ENCODE measurements around the gene TMEM14A.
"Not testable (repeated sequence)": the region's sequence is repeated elsewhere in the genome, so short reads cannot be mapped to it uniquely, and the experiment has no call there.

The TMEM14A gene, protein sequence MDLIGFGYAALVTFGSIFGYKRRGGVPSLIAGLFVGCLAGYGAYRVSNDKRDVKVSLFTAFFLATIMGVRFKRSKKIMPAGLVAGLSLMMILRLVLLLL

DNA sequence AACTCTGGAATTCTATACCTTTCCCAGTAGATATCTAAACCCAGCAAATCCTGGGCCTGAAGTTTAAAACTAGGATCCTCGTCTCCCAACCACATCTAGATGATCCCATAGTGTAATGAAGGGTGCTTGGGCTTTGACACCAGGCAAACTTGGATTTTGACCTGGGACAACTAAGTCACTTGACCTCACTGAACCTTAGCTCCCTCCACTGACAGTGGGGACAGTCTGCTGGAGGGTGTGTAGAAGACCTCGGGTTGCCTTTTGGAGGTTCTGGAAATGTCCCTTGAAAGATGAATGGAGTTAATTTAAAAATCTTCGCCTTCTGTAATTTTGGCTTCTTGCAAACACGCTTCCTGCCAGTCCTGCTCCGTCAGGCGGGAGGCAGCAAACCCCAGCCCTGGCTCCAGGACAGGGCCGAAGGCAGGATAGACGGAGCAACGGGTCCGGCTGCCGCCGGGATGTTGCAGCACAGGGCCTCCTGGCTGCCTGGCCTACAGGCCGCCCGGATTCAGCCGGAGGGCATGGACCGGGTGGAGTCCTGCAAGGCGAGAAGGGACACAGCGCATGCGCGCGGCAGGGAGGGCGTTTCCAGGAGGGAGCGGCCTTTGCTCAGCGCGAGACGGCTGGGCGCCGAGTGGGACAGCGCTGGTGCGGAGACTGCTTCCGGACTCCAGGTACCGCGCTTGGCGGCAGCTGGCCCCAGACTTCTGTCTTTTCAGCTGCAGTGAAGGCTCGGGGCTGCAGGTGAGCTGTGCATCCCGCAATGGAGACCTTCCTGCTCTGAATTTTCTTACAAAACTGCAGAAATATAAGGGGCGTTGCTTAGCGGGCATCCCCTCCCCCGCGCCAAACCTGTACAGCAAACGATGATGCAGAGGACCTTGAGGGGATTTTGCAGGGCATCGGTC is at the start of gene TMEM14A:
Gene TMEM14A (plus strand): TSS at position 612 of the 908 bp plus-strand sequence. CDS start 5,990 bp downstream, outside the sequence.
- DNase-seq, result peak; percentile 92

DNA sequence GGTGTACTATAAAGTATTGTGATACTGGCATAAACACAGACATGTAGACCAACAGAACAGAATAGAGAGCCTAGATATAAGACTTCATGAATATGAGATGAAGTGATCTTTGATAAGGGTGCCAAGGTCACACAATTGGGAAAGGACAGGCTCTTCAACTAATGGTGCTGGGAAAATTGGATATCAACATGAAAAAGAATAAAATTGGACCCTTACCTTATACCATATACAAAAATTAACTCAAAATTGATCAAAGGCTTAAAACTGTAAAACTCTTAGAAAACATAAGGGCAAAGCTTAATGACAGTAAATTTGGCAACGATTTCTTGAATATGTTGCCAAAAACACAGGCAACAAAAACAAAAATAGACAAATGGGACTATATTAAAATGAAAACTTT is 49.3 kb upstream of the TMEM14A start:
- DNase-seq, result no peak

DNA sequence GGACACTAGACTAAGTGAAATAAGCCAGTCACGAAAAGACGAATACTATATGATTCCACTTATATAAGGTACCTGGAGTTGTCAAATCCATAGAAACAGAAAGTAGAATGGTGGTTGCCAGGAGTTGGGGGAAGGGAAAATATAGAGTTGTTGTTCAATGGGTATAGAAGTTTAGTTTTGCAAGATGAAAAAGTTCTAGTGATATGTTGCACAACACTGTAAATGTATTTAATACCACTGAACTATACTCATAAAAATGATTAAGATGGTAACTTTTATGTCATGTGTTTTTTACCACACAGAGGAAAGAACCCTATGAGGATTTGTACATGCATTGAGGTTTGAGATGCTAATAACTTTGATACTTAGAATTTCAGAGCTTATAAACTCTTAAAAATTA is 48.1 kb upstream of the TMEM14A start:
- no peak for DNase-seq

DNA sequence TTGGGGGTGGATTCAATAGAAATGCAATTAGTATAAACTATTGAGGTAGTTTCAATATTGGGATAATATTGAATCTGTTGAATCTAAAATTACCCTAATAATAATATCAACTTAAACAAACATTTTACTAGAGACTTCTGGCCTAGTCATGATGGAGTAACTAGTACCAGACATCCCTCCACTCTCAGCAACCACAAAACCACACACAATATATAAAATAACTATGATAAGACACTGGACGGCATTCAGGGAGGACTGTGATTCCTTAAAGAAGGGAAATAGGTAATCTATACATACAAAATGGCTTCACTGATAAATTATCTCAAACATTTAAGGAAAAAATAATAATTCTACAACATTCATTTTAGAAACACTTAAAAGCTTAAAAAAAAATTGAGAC is 38.9 kb upstream of the TMEM14A start:
- no peak for DNase-seq

DNA sequence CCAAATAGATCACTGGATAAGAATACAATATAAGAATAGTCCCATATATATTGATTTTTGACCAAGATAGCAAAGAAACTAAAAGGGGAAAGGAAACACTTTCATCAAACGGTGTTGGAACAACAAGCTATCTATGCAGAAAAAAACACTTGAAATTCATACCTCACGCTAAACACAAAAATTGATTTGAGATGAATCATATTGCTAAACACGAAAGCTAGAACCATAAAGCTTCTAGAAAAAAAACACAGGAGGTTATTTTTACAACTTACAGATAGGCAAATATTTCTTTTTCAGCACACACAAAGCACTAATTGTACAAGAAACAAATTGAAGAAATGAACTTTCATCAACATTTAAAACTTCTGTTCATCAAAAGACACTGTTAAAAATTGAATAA is 36.7 kb upstream of the TMEM14A start:
- no peak for DNase-seq

DNA sequence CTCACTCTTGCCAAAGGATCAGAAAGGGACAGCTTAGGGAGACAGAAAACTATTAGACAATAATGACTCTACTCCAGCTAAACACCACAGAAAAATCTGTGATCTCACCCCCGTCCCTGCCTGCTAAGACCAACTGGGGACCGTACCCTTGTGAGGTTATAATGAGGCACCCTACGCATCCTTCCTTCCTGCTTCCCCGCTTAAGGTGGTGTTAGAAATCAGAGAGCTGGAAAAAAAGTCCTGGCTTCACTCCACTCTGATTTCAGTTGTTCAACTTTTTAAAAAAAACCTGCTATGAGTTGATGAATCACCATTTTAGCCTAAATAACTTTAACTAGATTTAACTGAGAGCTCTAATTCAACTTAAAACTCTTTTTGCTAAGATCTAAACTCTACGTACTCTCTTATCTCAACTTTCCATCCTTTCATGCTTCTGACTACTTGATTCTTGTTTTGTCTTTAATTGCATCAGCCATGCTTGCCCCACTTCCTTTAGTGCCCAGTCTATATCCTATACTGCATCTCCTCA is 35.8 kb upstream of the TMEM14A start:
- DNase-seq, result no peak

DNA sequence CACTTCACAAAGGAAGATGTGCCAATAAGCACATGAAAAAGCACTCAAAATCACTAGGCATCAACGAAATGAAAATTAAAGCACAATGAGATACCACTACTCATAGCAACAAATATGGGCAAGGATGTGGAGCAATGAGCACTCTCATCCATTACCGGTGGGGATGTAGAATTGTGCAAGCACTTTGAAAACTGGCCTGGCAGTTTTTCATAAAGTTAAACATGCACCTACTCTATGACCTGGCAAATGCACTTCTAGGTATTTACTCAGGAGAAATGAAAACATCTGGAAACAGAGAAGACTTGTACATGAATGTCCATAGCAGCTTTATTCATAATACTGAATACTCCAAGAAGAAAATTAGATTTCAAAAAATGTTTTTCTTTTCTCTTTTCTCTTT is 34.1 kb upstream of the TMEM14A start:
- no peak for DNase-seq

DNA sequence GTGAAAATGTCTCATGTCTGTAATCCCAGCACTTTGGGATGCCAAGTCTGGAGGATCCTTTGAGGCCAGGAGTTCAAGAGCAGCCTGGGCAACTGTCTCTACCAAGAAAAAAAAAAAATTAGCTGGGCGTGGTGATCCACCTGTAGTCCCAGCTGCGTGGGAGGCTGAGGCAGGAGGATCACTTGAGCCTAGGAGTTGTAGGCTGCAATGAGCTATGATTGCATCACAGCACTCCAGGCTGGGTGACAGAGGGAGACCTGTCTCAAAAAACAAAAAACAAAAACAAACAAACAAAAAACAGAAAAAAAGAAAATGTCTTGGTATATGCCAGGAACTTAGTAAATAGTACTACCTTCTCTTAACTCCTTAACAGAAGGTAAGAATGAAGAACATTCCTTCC is 31.4 kb upstream of the TMEM14A start:
- no peak for DNase-seq

DNA sequence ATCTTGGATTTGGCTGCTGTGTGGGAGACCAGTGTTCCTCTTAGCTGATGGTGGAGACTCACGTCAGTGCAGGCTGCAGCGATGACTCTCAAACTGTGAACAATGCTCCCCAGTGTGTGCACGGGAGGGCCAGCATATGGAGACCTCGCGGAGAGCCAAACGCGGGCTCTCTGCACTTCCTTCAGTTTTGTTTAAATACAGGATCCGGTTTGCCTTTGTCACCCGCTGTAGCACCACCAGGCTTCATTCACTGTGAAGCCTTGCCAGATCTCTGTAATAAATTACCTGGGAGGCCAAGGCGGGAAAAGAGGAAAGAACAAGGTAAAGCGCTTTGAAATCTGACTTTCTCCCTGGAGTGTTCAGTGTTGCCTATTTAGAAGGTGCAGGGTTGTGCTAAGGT is 30.7 kb upstream of the TMEM14A start:
- no peak for DNase-seq

DNA sequence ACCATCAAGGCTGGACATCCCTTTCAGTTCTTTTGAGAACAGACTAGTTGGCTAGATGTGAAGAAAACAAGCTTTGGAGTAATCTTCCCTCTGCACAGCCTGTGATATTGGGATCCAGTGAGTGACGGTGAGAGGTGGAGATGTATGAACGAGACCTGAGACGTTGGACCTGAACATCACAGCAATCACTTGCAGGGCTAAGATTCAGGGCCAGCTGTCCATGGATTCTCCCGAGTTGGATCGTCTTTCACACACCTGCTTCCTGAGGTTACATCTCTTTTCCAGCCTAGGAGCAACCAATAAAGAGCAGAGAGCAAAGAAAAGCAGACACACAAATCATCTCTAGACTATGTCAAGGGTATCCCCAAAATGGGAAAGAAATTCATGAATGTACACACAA is 30.0 kb upstream of the TMEM14A start:
- no peak for DNase-seq

DNA sequence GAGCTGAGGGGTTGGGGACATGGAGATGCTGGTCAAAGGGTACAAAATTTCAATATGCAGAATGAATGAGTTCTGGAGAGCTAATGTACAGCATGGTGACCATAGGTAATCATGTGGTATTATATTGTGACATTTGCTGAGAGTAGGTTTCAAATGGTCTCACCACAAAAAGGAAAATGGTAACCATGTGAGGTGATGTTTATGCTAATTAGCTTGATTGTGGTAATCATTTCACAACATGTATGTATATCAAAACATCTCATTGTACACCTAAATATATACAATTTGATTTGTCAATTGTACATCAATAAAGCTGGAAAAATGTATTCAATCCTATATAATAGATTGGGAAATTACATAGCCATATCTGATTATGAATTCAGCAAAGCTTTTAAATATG is 29.5 kb upstream of the TMEM14A start:
- DNase-seq, result no peak

DNA sequence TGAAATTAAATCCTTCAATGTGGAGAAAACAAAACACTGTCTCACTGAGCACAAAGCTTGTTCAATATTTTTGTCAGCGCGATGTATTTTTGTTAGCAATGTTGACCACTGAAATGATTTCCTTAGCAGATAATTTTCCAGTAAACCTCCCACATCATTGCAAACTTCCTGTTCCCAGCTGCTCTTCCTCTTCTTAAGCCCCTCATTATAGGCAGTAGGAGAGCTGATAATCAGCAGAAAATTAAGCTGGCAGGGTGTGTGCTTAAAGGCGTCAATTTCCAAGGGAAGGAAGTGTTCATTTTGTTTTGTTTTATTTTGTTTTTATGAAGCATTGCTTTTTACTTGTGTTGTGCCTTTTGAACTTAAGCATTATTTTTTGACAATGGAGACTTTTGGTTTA is 29.1 kb upstream of the TMEM14A start:
- no peak for DNase-seq

DNA sequence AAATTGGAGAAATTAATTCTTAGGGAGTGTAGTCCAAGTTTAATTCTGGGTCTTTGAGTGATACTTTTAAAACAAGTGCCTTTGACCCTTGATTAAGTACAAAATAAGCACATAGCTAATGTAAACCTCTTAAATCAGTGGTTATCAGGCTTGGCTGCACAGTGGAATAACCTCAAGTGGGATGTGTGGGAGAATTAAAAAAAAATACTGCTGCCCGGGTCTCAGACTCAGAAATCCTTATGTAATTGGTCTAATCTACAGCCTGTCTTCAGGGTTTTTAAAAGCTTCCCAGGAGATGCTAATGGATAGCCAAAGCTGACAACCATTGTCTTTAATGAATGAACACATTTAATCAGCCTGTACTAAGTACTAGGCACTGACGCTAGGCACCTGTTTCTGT is 28.5 kb upstream of the TMEM14A start:
- no peak for DNase-seq

DNA sequence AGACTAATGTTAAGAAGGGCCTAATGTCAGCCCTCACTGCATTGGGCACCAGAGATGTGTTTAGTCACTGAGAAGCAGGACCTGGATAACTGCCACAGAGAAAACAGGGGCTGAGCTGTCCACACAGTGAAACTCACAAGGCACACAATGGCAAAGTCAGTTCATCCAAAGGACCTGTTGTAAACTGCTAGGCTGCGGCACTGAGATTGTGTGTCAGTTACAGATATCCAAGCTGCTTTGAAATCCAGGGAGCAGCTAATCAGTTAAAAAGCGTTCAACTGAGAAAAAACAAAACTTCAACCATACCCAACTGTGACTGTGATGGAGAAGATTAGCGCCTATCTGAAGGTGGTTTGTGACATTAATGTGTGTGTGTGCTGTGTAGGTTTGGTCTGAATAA is 27.8 kb upstream of the TMEM14A start:
- no peak for DNase-seq

DNA sequence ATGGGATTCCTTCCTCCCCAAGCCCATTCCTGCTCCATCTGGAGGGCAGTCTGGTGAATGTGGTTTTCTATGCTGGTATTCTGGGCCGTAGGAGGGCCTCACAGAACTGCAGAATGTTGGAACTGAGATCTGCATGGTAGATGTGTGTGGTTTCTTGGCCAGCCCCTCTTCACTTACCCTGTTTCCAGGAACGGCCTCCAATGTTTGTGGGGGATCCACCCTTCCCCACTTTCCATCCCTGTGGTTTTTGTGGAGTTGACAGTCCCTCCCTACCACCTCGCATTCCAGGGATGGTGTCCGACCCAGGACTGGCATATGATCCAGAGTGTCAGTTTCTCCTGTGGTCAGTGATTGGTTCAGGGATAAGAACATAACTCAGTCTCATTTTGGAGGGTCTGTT is 26.7 kb upstream of the TMEM14A start:
- no peak for DNase-seq

DNA sequence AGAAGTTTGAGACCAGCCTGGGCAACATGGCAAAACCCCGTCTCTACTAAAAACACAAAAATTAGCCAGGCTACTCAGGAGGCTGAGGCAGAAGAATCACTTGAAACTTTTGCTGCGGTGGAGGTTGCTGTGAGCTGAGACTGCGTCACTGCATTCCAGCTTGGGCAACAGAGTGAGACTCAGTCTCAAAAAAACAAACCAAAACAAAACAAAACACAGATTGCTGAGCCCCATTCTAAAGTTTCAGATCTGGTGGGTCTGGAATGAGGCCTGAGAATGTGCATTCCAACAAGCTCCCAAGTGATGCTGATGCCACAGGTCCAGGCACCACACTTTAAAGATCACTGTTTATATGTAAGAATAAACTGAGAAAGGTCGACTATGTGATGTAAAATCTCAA is 24.9 kb upstream of the TMEM14A start:
- no peak for DNase-seq

DNA sequence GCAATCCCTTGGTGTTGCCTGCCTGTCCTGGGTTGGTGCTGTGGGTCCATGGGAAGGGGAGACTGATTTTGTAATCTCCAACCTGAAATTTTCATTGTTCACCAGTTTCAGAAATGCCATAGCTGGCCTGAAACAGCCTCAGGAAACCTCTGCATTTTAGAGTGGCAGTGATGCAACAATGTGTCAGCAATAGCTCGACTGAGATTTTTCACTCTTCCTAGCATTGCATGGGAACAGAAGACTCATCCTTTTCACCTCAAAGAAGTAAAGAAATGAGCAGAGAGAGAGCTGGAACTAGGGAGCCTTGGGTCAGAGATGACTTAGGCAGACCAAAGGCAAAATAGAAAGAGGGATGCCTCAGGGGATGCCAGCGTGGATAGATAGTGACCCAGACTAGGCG is 23.7 kb upstream of the TMEM14A start:
- DNase-seq, result no peak

DNA sequence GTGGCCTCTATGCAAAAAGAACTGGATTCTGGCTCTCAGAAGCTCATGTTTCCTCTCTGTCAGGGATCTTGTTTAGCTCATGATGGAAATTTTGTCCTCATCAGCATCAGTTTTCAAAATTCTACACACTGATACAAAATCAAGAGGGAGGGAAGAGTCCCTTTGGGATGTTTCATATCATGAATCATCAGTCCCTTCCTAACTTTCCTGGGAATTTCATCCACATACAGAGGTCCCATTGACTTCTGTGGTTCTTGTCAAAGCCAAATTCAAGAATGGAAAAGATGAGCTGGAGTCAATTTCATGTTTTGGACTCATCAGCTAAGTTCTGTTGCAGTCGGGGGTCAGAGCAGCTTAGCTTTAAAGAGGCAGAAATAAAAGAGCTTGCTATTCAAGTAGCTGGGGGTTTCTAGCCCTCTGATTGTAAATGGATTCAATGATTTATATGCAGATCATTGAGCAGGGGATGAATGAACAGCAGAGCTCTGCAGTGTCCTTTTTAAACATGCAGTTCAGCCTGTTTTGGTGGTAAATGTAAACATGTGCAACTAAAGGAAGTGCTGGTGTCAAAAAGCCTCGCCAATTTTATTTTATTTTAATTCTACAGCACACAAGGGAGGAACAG is 21.3 kb upstream of the TMEM14A start:
- DNase-seq, result no peak

DNA sequence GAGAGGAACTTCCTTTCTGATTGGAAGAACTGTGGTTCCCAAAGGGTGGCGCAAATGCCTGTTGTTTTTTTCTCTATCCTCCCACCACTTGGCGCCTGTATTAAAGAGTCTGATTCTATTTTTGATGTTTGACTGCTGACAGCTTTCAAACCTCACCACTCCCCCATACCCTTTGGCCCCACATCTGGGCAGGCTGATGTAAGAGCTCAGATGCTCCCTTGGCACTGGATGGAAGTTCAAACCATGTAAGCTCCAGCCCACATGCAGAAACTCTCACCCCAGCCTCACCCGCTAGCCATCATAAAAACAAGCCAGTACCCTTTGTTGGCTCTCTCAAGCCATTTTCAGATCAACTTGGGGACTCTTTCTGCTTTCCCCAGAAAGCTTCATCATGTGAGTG is 20.0 kb upstream of the TMEM14A start:
- no peak for DNase-seq

DNA sequence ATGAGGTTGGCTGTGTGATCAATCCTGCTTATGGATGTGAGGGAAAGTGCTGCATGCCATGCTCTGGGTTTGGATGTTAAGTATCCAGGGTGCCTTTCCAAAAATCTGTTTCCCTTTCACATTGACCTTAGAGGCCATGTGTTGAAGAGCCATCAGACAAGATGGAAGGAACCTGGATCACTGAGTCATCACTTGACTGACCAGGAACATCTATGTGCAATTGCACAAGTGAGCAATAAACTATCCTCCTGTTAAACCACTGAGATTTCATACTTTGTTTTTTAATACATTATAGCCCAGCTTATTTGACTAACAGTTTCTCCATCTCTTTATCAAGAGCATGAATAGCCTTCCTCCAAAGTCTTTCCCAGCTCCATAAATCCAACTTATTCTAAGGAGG is 17.8 kb upstream of the TMEM14A start:
- no peak for DNase-seq

DNA sequence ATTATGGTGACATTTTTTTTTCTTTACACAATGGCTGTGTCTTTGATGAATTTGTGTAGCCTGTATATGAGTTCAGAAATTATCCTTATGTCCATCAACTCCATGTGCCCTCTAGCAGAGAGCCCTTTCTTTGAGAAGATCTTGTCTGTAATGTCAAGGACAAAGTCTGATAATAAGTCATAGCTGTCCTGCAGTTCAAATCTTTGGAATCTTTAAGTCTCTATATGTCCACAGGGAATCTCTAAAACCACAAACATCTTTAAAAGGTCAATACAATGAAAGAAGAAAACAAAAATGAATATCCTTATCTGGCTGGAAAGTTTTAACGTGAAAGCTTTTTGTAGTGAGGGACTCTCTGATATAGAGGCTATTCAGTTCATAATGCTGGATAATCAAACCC is 16.9 kb upstream of the TMEM14A start:
- no peak for DNase-seq

DNA sequence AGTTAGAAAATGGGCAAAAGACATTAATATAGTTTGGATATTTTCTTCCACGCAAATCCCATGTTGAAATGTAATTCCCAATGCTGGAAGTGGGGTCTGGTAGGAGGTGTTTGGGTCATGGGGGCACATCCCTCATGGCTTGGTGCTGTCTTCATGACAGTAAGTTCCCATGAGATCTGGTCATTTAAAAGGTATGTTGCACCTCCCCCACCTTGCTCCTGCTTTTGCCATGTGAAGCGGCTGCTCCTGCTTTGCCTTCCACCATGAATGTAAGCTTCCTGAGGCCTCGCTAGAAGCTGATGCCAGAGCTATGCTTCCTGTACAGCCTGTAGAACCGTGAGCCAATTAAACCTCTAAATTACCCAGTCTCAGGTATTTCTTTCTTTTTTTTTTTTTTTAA is 16.3 kb upstream of the TMEM14A start:
- DNase-seq, result no peak

DNA sequence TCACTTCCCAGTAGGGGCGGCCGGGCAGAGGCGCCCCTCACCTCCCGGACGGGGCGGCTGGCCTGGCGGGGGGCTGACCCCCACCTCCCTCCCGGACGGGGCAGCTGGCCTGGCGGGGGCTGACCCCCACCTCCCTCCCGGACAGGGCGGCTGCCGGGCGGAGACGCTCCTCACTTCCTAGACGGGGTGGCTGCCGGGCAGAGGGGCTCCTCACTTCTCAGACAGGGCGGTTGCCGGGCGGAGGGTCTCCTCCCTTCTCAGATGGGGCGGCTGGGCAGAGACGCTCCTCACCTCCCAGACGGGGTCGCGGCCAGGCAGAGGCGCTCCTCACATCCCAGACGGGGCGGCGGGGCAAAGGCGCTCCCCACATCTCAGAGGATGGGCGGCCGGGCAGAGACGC is 15.0 kb upstream of the TMEM14A start:
- DNase-seq, result not testable (repeated sequence)

DNA sequence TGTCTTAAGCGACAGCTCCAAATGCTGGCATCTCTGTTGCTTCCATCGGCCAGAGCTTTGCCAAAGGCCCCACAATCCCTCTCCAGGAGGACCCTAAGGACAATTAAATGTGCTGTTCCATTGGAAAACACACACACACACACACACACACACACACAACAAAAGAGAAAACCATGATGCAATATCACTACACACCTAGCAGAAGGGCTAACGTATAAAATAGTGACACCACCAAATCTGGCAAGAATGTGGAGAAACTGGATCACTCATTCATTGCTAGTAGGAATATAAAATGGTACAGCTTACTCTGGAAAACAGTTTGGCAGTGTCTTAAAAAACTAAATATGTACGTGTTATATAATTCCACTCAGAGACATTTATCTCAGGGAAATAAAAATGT is 13.0 kb upstream of the TMEM14A start:
- no peak for DNase-seq

Measured in activated T-cell treated with anti-CD3 and anti-CD28 coated beads, Interleukin-2, amount 50 U/mL, for 1 hour (primary cell).